DOHH2 (cell line): ENCODE measurements around the gene KIZ.

Experiments
- CTCF ChIP-seq: fragments of 200-600 bp; sonication (generic); IDR thresholded peaks from one replicate; pipeline ENCODE4 v1.5.1; 2014; ENCODE audit warnings: antibody characterized with exemption, mild to moderate bottlenecking, low read depth, low read length; ENCODE audit not compliant: poor library complexity, severe bottlenecking
- EZH2phosphoT487 ChIP-seq: fragments of 200-600 bp; sonication (generic); IDR thresholded peaks from 2 replicates; pipeline ENCODE4 v1.6.1; 2017; ENCODE audit warnings: borderline replicate concordance, mild to moderate bottlenecking, antibody characterized with exemption, low read length, moderate library complexity, mixed read lengths

GRCh38 chr20:21238818-21239536 is 113.1 kb downstream of the KIZ start:
- TF ChIP-seq CTCF = no peak
- no peak for TF ChIP-seq EZH2phosphoT487
